ENCODE results near the gene CEP192.
A peak's percentile ranks its signal among the peaks of the same experiment; 100 is the strongest.

CEP192 gene

GRCh38 chr18:13101659-13102197 is 110.6 kb downstream of the CEP192 start:
- no peak for DNase-seq

GRCh38 chr18:13103366-13103765 is 112.2 kb downstream of the CEP192 start:
- no peak for DNase-seq

GRCh38 chr18:13105059-13105458 is 113.9 kb downstream of the CEP192 start:
- no peak for DNase-seq

GRCh38 chr18:13107074-13107473 is 115.9 kb downstream of the CEP192 start:
- peak; percentile 3 for DNase-seq

GRCh38 chr18:13108330-13108729 is 117.2 kb downstream of the CEP192 start:
- DNase-seq = no peak

- DNase-seq = no peak
These were observed 119.4 kb downstream of the CEP192 start for GRCh38 chr18:13110559-13110958.

DNA sequence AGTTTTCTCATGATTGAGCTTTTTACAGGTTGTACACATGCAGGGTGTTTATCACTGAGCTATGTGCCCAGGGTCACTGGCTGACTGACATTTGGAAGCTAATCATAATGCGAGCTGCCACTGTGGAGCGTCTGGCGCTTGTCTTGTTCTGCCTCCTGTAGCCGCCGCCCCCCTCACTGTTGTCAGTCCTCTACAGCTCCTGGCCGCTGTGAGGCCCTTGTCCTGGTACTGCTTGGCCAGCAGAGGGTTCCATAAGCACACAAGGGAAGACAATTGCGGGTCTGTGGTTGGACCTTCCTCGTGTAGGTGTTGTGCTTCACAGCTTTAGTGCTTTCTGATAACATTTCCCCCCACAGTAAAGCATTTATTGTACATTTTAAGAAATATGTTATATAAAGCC is 121.8 kb downstream of the CEP192 start:
- peak; percentile 45 for DNase-seq

DNA sequence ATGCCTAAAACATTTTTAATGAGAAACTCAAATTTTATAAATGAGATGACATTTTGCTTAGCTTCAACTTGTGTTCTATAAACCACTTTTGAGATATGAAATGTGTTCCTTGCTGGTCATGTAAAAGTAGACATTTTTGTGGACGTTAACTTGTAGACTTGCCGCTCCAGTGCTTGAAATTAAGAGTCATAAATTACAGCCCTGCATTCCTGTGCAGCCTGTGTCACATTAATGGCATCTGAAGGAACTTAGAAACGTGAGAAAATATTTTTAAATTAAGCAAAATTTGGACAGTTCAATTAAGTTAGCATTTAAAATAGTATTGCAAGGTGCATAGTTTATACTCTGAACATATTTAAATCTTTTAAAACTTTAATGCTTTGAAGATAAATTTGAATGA is 129.1 kb downstream of the CEP192 start:
- DNase-seq = no peak

GRCh38 chr18:13120983-13121441 is 129.8 kb downstream of the CEP192 start:
- DNase-seq = peak; percentile 47

GRCh38 chr18:13124411-13124810 is 133.2 kb downstream of the CEP192 start:
- DNase-seq = no peak

- DNase-seq = no peak
These were observed 134.0 kb downstream of the CEP192 start for GRCh38 chr18:13125191-13125590.

DNA sequence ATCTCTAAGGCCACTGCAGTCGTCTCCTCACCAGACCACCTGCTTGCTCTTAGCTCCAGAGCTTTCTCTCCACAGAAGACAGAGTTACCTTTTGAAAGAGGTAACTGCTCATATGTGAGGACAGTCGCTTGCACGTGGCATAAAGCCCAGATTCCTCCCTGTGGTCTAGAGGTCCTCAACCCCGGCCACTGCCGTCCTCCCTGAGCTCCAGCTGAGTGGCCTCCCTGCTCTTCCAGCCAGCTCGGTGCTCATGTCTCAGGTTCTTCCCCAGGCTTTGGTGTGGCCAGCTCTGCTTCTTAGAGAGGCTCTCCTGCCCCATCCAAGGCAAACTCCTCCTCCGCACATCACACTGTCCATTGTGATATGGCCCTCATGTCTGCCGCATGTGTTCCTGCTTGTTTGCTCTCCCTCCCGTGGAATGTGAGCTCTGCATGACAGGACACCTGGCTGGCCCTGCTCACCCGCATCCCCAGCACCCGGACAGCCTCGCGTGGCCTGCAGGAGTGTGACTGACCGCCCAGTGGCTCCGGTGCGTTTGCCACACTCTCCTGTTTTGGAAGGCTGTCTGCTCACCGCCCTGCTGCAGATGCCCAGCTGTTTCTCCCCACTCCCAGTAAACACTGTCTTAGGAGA is 135.9 kb downstream of the CEP192 start:
- DNase-seq = no peak

GRCh38 chr18:13131283-13131682 is 140.1 kb downstream of the CEP192 start:
- peak; percentile 3 for DNase-seq

GRCh38 chr18:13134551-13135401 is 143.6 kb downstream of the CEP192 start:
- DNase-seq = no peak

GRCh38 chr18:13136056-13136903 is 145.1 kb downstream of the CEP192 start:
- DNase-seq = peak; percentile 11

DNA sequence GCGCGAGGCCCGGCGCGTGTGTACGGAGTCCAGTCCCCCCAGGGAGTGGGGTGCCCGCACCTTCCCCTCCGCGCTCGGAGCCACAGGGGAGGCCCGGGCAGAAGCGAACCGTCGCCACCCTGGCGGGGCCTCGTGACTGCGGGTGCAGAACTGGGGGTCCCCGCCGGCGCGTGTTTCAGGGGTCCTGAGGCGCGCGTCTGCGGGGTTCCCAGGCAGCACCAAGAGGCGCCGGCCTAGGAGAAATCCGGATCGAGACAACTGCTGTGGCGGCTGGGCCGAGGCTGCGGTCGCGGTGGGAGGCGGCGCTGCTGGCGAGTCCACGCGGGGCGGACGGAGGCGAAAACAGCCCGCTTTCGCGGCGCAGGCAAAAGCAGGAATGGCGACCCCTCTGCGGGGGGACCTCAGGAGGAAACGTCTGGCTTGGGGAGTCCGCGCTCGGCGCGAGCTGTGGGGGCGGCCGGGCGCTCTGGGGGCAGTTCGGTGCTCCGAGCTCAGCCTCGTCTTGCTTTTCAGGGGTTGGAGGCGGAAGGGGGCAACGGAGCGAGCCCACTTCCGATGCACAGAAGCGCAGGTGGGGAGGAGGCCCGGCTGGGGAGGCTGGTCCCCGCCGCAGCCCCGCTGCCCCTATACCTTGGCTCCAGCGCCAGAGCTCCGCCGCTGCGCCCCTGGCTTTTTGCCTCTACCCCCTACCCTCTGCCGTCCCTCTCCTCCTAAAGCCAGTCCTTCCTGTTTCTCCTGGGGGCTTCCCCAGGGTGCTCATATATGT is 145.9 kb downstream of the CEP192 start:
- peak; percentile 11 for DNase-seq

DNA sequence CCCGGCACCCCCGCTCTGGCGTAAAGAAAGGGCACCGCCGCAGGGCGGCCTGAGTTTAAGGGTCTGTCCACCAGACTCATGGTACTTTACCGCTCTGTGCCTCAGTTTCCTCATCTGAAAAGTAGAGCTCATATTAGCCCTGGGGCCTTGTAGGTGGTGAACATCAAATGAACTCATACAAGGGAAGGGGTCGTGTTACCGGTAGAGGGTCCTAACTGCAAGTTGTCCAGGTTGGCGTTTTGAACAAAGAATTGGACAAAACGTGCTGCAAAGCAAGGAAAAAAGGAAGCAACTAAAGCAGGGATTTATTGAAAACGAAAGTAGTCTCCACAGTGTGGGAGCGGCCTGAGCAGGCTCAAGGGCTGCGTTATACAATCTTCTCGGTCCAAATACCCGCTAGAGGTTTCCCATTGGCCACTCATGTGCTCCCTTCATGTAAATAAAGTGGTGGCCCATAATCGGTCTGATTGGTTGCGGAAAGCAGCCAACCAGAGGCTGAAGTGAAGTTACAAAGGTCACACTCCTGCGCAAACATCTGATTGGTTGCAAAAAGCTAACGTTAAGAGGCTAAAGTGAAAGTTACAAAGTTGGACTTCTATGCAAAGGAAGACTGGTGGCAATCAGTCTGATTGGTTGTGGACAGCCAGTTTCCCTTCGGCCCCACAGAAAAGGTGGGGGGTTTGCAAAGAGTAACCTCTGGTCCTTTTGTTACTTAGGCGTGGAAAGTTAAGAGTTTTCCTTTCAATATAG is 146.7 kb downstream of the CEP192 start:
- DNase-seq = no peak

GRCh38 chr18:13138420-13139139 is 147.4 kb downstream of the CEP192 start:
- no peak for DNase-seq

DNA sequence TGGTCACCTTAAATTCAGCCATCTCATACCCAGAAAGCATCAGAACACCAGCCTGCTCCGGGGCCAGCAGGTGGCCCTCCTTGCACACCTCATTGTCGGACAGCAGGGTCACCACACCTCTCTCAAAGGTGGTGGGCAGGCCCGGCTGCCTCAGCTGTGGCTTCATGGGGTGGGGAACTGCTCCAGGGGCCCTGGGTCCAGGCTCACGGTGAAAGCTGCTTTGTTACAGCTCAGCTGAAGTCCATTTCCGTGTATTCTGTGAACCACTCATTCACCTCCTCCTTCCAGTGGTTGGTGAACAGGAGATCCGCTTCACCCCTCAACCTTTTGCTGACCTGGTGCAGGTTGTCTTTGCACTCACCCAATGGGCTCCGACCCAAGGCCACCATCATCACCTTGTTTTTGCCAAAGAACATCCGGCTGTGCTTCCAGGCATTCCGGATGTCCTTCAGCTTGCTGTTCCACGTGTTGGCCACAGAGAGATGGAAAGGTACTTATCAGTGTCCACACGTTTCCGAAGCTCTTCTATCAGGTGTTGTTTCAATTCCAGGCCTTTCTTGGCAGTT is 148.8 kb downstream of the CEP192 start:
- no peak for DNase-seq

DNA sequence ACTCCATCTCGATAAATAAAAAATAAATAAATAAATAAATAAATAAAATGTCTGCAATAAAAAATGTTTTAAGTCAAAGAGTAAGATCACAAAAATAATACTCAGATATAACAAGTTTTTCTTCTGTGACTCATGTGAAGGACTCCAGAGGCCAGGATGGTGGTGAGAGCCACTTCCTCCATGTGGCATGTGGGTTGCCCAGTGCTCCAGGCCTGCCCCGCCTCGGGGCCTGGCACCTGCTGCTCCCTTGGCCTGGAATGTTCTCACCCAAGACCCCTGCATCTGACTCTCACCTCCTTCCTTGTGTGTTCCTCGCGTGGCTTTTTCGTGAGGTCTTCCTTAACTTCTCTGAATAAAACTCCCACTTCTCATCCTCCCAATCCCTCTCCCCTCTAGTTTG is 150.0 kb downstream of the CEP192 start:
- no peak for DNase-seq

Data from fibroblast of upper back skin (primary cell).